ENCODE measurements around the gene NME1. TPM values are rescaled to one million over a fixed set of nuclear protein-coding genes. Genes with fewer than 3 reads are reported as not detected.
A peak's percentile ranks its signal among the peaks of the same experiment; 100 is the strongest.

The NME1 gene
- total and polyA plus RNA-seq, 9 of the 15 experiments (the other 6 are each of a cell fraction or from before 2014, with no cell fraction given), result 449 to 1,588 (median 604) TPM

GRCh38 chr17:51120739-51121619, 32.4 kb upstream of the NME1 start, which contains the start of gene SPAG9 (continued):
- TF ChIP-seq KLF10 (CRISPR knock-in tag; IDR thresholded peaks at IDR 0.05) (no peak; the same call in 1 of the 2 replicates), CBX8 (IDR thresholded peaks at IDR 0.05; ENCODE audit: borderline replicate concordance, extremely low read depth, low read depth, low read length, poor library complexity, severe bottlenecking) (no peak), TRIM28 (IDR thresholded peaks at IDR 0.05) (no peak), SLC30A9 (CRISPR knock-in tag; IDR thresholded peaks at IDR 0.05) (no peak), MAFK (IDR thresholded peaks at IDR 0.05; ENCODE audit: low read length) (peak; percentile 18; the same call in 1 of the 2 replicates), NCOA6 (IDR thresholded peaks at IDR 0.05) (0 out of 2 replicates have a peak, but pooled peaks have one; percentile 33), YY1 (IDR thresholded peaks at IDR 0.05; ENCODE audit: borderline replicate concordance in 1 of 3, control insufficient read depth in 1 of 3, extremely low read depth in 1 of 3, insufficient read depth in 3 of 3, insufficient read length in 1 of 3, insufficient replicate concordance in 2 of 3, low read depth in 1 of 3, low read length in 2 of 3) (peak in 2 of 3 experiments; percentile 80 to 83), BCL6 (CRISPR knock-in tag; IDR thresholded peaks at IDR 0.05) (no peak), ZNF263 (CRISPR knock-in tag; IDR thresholded peaks at IDR 0.05; ENCODE audit: borderline replicate concordance) (no peak), PTBP1 (IDR thresholded peaks at IDR 0.05; ENCODE audit: low read depth, low read length) (no peak), MXI1 (IDR thresholded peaks at IDR 0.05; ENCODE audit: low read depth, low read length) (0 out of 2 replicates have a peak, but pooled peaks have one; percentile 9), AFF4 (CRISPR knock-in tag; IDR thresholded peaks at IDR 0.05) (no peak), HOMEZ (CRISPR knock-in tag; IDR thresholded peaks at IDR 0.05) (no peak), ZNF133 (CRISPR knock-in tag; IDR thresholded peaks at IDR 0.05) (no peak), ZBTB11 (CRISPR knock-in tag; IDR thresholded peaks at IDR 0.05) (peak in 1 of 3 experiments; percentile 55; a peak in 2 of 6 replicates)

Measured in K562 (cell line).